PC-9 (cell line): ENCODE results near the gene ALG14.

Source experiments
- CTCF ChIP-seq: fragments of 200-600 bp; sonication (generic); conservative IDR thresholded peaks from 2 replicates; pipeline ENCODE4 v1.6.1; 2017; ENCODE audit warnings: mixed run types, antibody characterized with exemption, mild to moderate bottlenecking, moderate library complexity
- EZH2 ChIP-seq: fragments of 200-600 bp; sonication (generic); IDR thresholded peaks from 2 replicates; pipeline ENCODE4 v1.8.0; 2017; ENCODE audit warnings: antibody characterized with exemption, low read depth

DNA sequence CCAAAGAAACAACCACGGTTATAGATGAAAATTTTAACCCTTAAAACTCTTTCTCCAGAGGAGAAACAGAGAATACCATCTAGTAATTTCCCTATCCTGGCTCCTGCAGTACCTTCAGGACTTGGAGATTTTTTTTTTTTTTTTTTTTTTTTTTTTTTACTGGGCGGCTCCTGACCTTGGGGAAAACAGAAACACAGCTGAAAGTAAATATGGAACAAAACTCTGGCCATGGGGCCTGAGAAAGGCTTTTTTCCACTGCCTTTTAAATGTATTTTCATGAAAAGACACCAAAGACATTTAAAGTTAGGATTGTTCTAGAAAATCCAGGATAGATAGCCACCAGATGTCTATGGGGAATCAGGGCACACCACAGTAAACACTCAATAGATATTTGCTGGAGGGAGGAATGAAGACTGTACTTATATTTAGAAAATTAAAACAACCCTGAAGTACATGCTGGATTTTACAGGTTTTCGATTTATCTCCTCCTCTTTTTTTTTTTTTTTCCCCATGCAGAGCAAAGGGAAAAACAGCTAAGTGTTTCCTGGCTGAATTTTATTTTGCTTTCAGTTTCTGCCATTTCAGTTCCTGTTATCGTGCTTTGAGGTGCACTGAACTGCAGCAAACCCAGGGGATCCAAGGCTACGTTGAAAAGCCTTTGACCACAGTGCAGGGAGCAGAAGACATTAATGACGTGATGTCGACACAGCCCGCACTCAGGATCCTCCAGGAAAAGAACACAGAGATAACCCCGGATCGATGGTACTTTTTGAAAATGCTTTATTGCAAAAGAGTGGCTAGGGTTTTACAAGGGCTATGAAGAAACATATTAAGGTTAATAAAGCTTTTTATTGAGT lies 110.1 kb downstream of the ALG14 start:
- TF ChIP-seq CTCF (no peak), EZH2 (no peak)
